ENCODE measurements around the gene ABLIM1.

Gene ABLIM1

DNA sequence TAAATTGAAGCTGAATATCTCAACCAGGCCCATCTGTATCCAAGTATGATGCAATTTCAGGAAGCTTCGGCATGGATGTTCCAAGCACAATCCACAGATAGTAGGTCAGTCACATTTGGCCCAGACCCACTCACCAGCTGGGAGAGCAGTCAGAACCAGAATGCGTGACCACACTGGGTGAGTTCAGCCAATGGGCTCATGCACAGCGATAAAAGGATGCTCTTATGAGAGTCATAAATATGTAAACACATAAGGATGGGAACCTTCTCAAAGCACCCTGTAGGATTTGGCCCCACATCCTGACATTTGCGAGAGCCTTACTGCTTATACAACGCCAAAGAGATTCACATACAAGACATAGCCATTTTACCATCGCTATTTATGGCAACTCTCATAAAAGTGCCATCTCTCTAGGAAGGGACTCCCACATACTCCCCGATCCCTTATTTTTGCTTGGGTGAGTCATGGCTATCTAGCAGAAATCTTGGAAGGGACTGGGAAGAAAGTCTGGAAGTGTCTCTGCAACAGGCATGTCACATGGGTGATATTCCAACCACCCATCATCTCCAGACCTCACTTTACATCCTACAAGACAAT, 256.8 kb downstream of the ABLIM1 start:
- DNase-seq = no peak

DNA sequence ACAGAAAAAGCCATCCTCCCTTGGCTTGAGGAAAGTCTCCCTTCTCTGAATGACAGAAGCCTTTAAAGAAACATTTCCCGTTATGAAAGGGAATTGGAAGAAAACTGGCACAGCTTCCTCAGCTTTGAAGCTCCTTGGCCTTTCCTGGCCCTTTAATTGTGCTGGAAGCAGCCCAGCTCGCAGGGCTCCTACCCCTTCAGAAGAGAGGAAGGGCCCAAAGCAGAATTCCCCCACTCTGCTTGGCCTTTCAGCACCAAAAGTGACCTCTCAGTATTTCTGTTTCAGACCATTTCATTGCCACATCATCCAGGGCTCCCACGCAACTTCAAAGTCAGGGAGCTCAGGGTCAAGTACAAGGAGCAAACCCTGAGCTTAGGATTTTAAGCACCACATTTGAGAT, 258.0 kb downstream of the ABLIM1 start:
- no peak for DNase-seq

GRCh38 chr10:114399576-114399975, 258.5 kb downstream of the ABLIM1 start:
- DNase-seq = no peak

GRCh38 chr10:114398587-114399331, 259.3 kb downstream of the ABLIM1 start:
- DNase-seq = no peak

- no peak for DNase-seq
Observed at GRCh38 chr10:114397651-114398145, 260.4 kb downstream of the ABLIM1 start.

DNA sequence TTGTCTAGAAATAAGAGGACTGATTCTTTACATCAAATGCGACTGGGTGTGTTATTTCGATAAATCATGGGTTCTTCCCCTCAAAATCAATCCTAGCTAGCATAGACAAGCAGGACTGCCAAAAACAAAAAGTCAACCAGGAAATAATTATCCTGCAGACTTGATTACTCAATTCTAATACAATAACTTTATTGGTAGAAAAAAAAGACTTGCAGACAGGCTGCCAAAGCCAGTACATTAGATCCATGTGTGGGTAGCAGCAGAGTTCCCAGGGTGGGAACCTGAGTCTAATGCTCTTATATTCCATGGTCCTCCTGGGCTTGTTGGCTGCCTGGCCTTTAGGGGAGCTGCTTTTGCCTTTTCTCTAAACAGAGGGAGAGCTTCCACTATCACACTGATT, 261.6 kb downstream of the ABLIM1 start:
- DNase-seq = no peak

DNA sequence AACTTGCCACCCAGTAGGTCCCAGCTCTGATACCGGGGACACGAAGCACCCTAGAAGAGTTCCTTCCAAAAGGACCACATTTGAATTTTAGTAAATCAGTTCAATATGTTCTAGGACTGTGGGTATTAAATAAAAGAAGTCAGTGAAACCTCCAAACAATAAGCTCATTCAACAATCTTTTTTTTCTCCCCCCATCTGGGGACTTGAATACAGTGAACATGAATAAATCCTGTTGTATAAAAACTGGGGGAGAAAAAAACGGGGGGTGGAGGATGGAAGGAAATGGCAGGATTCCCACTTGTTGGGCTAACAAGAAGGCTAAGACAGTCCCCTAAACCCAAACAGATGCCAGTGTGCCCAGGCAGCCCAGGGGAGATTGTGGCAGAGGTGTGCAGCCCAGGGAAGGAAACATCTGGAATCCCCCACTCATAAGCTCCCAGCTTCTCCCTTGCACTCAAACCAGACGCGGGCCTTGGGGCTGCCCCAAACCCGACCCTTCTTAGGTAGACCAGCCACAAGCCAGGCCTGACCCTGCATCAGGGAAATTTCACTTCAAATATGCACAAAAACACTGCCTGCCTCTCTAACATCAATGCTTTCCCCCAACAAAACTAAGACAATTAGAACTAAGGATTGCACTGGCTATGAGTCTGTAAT, 262.6 kb downstream of the ABLIM1 start:
- DNase-seq = no peak

DNA sequence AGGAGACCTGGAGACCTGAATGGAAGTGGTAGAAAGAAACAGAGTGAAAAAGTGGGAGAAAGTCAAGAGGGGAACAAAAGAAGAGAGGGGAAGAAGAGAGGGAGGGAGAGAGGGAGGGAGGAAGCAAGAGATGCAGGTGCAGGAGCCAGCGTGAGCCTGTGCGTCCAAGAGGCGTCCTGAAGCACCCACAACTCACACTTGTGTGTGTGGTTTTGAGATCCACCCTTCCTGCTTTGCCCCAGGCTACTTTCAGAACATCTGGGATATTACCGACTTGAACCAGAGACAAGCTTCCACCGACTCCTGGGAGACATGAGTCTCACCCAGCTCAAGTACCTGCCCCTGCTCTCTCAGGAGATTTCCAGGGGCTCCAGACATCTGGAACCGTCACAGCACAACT, 263.5 kb downstream of the ABLIM1 start:
- no peak for DNase-seq

GRCh38 chr10:114393886-114394285, 264.2 kb downstream of the ABLIM1 start:
- DNase-seq = no peak

GRCh38 chr10:114393482-114393881, 264.6 kb downstream of the ABLIM1 start:
- no peak for DNase-seq

DNA sequence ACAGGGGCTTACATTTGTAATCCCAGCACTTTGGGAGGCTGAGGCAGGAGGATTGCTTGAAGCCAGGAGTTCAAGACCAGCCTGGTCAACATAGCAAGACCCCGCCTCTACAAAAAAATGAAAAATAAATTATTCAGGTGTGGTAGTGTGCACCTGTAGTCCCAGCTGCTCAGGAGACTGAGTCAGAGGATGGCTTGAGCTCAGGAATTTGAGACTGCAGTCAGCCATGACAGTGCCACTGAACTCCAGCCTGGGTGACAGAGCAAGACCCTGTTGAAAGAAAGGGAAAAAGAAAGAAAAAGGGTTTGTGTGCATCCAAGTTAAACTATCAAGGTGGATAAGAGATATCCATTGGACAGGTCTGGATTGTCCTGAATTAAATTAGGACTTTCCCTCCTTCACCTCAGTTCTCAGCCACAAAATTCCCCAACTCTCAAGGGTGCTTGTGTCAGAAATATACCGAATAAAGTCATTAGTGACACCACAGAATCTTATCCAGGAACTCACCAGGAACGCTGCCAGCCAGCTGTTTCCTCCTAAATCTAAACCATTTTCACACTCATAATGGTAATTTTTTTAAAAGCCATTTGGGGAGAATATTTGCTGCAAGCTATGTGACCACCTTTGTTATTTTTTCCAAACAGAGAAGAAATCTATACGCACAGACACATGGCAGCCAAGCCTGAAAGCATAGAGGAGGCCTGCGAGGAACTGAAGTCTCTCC, 265.8 kb downstream of the ABLIM1 start:
- no peak for DNase-seq

- DNase-seq = no peak
Observed at GRCh38 chr10:114391599-114391998, 266.5 kb downstream of the ABLIM1 start.

DNA sequence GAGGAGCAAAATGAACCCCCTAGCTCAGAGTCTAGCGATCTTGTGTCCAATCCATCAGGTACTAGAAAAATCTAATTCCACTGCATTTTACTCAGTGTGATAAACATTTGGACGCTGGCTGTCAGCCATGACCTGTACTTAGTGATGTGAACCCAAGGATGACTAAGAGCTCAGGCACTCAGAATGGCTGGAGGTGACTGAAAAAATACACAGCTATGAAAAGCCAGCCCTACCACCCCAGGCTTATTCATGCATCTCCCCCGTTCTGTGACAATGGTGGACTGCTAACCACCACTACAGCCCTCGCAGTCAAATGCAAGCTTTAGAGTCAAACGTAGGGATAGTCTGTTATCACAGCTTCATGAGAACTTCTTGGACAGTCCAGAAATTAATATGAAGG, 268.6 kb downstream of the ABLIM1 start:
- DNase-seq = no peak

GRCh38 chr10:114388275-114388674, 269.8 kb downstream of the ABLIM1 start:
- DNase-seq = no peak

- DNase-seq = no peak
Observed at GRCh38 chr10:114387784-114388183, 270.3 kb downstream of the ABLIM1 start.

GRCh38 chr10:114386452-114386851, 271.6 kb downstream of the ABLIM1 start:
- DNase-seq = no peak

DNA sequence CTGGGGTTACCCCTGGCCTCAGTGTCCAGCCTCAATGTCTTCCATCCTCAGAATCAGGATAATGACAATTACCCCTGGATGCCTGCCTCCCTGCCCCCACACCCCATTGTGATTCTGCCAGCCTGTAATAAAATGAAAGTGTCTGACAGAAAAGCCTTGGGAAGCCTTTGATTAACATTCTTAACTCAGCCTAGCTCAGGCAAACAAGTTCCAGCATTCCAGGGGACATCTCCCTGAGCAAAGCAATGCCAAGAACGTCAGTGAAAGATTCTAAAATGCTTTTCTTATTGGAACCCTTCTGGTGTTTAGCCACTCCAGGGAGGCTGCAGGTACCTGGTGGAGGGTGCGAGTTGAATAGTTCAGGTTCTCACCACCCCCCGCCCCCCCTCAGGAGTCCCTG, 272.5 kb downstream of the ABLIM1 start:
- no peak for DNase-seq

DNA sequence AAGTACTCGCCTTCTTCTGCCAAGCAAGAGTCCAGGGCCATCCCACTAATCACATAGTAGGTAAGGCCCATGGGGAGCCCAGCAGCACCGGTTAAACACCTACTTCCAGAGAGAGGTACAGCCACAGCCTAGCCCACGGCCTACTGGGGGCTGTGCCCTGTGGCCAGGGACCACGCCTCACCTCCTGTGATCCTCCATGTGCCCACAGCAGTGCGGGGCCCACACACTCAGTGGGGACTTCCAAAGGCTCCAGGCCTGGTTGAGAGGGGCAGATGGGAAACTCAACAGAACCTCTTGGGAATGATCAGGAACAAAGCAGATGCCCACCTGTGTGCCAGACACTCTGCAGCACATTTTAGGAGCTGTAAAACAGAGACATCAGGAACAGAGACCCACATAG, 273.5 kb downstream of the ABLIM1 start:
- no peak for DNase-seq

DNA sequence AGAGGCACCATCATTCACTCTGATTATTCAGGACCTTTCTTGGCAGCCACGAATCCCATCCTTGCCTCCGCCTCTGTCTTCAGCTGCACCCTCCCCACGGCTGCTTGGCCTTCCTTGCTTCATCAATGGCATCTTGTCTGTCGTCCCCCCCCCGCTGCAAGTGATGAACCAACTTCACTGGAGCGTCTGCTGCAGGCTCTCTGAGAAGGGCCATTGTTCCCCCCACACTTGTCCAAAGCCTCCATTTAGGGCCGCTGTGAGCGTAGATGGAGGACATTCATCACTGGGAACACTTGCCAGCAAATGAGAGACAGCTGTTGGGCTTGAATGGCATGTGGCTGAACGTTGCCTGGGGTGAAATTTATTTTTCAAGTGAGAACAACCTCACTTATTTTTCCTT, 273.9 kb downstream of the ABLIM1 start:
- DNase-seq = no peak

Measured in NCI-H2227 treated with DMSO at 0.1 percent for 48 hours (cell line).